Forelimb muscle (tissue), 1 donor: Measurements from ENCODE around the gene STX5. TPM values are rescaled to one million over a fixed set of nuclear protein-coding genes. Genes with fewer than 3 reads are reported as not detected.
"Not testable (repeated sequence)": the region's sequence is repeated elsewhere in the genome, so short reads cannot be mapped to it uniquely, and the experiment has no call there.

Source experiments
- DNase-seq: peaks from one replicate; pipeline ENCODE4 v3.0.0-alpha.2; 2013; ENCODE audit warnings: low read depth
- polyA plus RNA-seq: library from polyadenylated mRNA; unstranded; fragments of 120-200 nt; gene quantifications from one replicate; pipeline ENCODE4 v1.2.1, GENCODE V29; 2013; ENCODE audit not compliant: insufficient read length

STX5 gene
- polyA plus RNA-seq, 1 donor: 32.0 TPM

DNA sequence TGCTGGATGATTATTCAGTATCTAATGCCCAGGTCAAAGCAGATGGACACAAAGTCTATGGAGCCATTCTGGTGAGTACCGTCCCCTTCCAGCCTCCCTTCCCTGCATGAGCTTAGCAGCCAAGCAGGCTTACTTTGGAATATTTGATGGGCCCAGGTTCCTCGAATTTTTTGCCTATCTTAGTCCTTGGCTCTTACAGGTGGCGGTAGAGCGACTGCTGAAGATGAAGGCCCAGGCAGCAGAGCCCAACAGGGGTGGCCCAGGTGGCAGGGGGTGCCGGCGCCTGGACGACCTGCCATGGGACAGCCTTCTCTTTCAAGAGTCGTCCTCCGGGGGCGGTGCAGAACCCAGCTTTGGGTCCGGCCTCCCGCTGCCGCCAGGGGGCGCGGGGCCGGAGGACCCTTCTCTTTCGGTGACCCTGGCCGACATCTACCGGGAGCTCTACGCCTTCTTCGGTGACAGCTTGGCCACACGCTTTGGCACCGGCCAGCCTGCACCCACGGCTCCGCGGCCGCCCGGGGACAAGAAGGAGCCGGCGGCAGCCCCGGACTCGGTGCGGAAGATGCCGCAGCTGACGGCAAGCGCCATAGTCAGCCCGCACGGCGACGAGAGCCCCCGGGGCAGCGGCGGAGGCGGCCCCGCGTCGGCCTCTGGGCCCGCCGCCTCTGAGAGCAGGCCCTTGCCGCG is 45.4 kb downstream of the STX5 start:
- DNase-seq: peak; percentile 60

DNA sequence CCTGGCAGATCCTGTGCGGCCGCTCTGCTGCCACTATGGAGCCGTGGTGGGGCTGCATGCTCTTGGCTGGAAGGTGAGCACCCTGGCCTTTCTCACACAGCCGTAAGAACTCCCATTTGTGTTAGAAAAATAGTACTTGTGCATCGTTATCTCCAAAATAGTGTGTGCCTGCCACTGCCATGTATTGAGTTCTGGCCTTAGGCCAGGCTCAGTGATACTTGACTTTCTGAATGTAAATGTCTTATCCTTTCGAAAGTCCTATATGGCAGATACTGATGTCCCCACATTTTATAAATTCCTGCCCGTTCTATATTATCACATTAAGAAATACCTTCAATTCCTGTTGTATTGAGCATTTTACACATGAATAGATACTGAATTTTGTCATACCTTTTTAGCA is 49.1 kb downstream of the STX5 start:
- no peak for DNase-seq

DNA sequence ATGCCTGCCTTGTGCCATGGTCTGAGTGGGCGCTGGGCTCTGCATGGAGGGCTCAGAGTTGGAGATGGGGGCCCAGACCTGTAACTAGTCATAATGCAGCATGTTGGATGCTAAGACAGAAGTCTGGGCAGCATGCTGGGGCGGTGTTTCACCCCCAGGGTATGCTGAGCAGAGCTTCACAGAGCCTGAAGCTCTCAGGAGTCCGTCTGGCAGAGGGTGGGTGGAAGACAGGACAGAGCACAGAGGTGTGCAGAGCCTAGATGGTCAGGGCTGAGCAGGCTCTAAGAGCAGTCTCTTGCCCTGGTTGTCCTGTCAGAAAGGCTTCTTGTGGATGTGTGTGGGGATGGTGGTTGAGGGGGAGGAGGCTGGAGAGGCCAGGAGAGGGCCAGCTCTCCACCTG is 53.4 kb downstream of the STX5 start:
- DNase-seq: no peak

DNA sequence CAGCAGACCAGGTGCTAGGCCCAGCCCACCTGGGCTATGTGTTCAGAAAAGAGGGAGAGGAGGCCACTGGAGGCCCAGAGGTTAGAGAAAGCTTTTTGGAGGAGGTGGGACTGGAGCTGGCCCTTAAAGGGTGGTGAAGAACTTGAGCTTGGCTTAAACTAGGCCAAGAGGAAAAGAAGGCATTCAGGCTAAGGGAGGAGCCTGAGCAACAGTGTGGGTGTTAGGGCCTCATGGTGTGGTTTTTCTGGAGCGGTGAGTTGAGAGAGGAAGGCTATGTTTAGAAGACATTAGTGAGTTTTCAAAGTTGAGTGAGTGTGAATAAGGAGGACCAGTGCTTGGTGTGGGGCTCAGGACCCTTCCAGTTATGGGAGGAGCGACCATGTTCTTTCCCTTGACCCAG is 54.5 kb downstream of the STX5 start:
- DNase-seq: no peak

DNA sequence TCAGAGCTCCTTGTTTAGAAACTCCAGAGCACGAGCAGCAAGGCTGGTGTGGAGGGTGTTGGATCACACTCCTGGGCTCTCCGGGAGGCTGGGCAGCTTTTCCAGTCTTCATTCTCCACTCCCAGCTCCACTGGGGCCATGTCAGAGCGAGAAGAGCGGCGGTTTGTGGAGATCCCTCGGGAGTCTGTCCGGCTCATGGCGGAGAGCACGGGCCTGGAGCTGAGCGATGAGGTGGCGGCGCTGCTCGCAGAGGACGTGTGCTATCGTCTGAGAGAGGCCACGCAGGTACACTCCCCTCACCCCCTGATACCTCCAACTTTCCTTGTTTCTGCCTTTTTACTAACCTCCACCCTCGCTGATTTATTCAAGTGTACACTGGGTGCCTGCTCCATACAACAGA is 56.2 kb downstream of the STX5 start:
- DNase-seq: no peak

DNA sequence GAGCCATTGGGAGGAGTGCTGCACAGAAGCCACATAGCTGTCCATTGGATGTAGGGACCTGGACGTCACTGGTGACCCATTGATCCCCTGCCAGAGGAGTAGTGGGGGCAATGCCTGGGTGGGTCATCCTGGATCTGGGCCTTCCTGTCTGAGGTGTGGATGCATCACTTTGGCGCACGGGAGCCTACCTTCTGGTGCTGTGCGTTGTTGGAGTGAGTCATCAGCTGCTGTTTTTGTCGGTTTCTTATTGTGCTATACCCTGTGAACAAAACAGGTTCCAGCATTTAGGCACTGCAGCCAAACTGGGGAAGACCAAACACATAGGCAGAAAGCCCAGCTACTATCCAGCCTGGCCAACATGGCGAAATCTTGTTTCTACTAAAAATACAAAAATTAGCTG is 57.4 kb downstream of the STX5 start:
- no peak for DNase-seq

DNA sequence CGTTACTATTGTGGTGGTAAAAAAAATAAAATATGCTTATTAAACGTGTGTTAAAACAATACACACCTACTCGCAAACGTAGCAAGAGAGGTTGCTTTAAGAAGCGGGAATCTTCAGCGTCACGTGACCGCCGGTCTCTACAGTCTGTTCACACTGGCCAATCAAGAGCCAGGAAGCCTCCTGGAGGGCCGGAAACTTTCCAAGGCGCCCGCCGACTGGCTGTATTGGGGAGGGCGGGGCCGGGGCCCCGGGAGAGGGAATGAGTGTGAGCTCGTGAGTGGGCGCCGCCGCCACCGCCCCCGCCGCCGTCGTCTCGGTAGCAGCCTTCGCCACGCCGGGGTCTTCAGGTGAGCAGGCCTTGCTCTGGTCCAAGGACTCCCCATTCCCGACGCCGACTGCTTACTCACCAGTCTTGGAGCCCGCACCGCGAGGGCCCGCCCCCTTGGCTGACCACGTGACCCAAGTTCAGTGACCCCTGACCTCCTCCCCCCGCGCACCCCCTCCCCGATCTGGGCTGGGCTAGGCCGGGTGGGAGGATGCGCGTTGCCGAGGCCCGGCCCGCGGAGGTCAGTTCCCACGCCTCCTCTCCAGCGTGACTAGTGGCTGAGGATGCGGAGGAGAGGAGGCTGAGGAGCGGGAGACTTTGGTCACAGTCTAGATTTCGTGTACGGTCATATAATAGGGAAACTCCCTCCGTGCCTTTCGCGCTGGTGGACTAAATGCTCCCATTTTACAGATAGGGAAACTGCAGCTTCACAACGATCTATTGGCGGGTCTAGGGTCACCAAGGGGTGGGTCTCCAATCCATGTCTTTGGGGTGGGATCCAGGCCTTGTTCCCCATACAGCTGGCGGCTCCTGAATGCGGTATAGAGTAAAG is 60.5 kb downstream of the STX5 start, which contains the start of gene TAF6L:
TAF6L (plus strand) TSS at position 253 of the 878 bp plus-strand sequence. CDS start 4,388 bp downstream, outside the sequence.
- DNase-seq: peak; percentile 92

DNA sequence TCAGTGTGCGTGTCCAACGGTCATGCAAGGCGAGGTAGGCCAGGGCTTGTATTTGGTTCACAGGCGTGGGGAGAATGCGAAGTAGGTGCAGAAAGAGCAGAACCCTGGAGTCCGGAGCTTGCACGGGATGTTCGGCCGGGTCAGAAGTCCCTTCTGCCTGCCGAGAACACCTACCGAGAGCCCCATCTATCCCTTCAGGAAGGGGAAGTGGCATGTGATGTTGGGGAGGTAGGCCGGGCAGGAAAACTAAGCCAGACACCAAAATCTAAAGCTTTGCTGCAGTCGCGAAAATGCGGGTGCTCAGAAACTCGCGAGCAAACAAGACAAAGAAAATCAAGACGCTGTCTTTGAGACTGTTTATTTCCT is 61.1 kb downstream of the STX5 start:
- no peak for DNase-seq

DNA sequence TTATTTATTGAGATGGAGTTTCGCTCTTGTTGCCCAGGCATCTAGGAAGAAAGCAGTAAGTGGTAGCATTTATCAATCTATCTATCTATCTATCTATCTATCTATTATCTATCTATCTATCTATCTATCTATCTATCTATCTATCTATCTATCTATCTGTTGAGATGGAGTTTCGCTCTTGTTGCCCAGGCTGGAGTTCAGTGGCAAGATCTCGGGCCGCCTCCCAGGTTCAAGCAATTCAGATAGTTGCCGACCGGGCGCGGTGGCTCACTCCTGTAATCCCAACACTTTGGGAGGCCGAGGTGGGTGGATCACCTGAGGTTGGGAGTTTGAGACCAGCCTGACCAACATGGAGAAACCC is 71.0 kb downstream of the STX5 start:
- not testable (repeated sequence) for DNase-seq

DNA sequence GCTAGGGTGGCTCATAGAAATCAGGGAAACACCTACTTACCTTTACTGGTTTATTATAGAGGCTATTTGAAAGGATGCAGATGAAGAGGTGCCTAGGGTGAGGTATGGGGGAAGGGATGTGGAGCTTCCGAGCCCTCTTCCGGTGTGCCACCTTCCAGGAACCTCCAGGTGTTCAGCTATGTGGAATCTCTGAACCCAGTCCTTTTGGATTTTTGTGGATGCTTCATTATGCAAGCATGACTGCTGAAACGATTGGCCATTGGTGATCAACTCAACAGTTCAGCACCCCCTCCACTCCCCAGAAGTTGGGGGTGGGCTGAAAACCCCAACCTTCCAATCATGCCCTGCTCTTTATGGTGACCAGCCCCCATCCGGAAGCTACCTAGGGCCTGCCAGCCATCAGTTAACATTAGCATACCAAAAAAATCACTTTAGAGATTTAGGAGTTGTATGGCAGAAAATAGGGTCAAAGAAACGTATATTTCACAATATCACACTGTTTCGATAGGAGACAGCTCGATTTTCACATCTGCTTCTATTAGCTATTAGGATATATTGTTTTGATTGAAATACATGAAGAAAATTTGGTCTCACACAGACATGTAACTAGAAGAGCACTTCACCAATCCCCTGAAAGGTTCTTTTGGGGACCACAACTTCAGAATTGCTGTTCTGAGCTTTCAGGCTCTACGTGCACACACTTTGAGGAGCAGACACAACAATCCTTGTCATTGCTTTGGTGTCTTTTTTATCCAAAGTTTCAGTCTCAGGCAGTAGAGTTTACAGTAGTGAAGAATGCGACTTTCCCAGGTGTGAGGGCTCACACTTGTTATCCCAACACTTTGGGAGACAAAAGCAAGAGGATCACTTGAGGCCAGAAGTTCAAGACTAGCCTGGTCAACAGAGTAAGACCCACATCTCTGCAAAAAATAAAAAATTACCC is 73.7 kb downstream of the STX5 start:
- no peak for DNase-seq

Other genes starting within 250 kb of the STX5 start
- 11.2 TPM for gene TUT1, start 240.5 kb downstream of the STX5 start, polyA plus RNA-seq
- gene MTA2, start 230.2 kb downstream of the STX5 start, polyA plus RNA-seq: 38.7 TPM
- 15.3 TPM for gene EML3, start 219.3 kb downstream of the STX5 start, polyA plus RNA-seq
- gene ROM1, start 218.8 kb downstream of the STX5 start, polyA plus RNA-seq: 1.4 TPM
- gene B3GAT3, start 210.1 kb downstream of the STX5 start, polyA plus RNA-seq: 21.9 TPM
- 142 TPM for gene GANAB, start 185.4 kb downstream of the STX5 start, polyA plus RNA-seq
- gene INTS5, start 178.7 kb downstream of the STX5 start, polyA plus RNA-seq: 10.9 TPM
- 29.4 TPM for gene C11orf98, start 166.8 kb downstream of the STX5 start, polyA plus RNA-seq
- 2.8 TPM for gene CSKMT, start 166.7 kb downstream of the STX5 start, polyA plus RNA-seq
- gene UQCC3, start 160.4 kb downstream of the STX5 start, polyA plus RNA-seq: 5.5 TPM
- 5.8 TPM for gene LBHD1, start 159.8 kb downstream of the STX5 start, polyA plus RNA-seq
- gene UBXN1, start 153.0 kb downstream of the STX5 start, polyA plus RNA-seq: 145 TPM
- gene LRRN4CL, start 142.5 kb downstream of the STX5 start, polyA plus RNA-seq: 18.8 TPM
- gene BSCL2, start 124.6 kb downstream of the STX5 start, polyA plus RNA-seq: 16.5 TPM
- 0.68 TPM for gene GNG3, start 124.4 kb downstream of the STX5 start, polyA plus RNA-seq
- 41.3 TPM for gene HNRNPUL2, start 104.6 kb downstream of the STX5 start, polyA plus RNA-seq
- gene TTC9C, start 103.6 kb downstream of the STX5 start, polyA plus RNA-seq: 28.2 TPM
- 4.1 TPM for gene ZBTB3, start 77.9 kb downstream of the STX5 start, polyA plus RNA-seq
- 83.2 TPM for gene POLR2G, start 70.5 kb downstream of the STX5 start, polyA plus RNA-seq
- 17.0 TPM for gene TAF6L, start 60.7 kb downstream of the STX5 start, polyA plus RNA-seq
- 27.2 TPM for gene TMEM179B, start 44.6 kb downstream of the STX5 start, polyA plus RNA-seq
- gene TMEM223, start 40.0 kb downstream of the STX5 start, polyA plus RNA-seq: 15.5 TPM
- 64.5 TPM for gene NXF1, start 26.6 kb downstream of the STX5 start, polyA plus RNA-seq
- not detected for gene TEX54, start 790 bp upstream of the STX5 start, polyA plus RNA-seq
- 33.1 TPM for gene WDR74, start 7.5 kb upstream of the STX5 start, polyA plus RNA-seq
- 29.9 TPM for gene SLC3A2, start 48.8 kb upstream of the STX5 start, polyA plus RNA-seq
- gene CHRM1, start 89.3 kb upstream of the STX5 start, polyA plus RNA-seq: 0.09 TPM
- not detected for gene SLC22A6, start 152.9 kb upstream of the STX5 start, polyA plus RNA-seq
- not detected for gene SLC22A8, start 183.8 kb upstream of the STX5 start, polyA plus RNA-seq